ENCODE results near the gene PLOD1.
A peak's percentile ranks its signal among the peaks of the same experiment; 100 is the strongest.

Gene PLOD1

GRCh38 chr1:11938722-11939526, 4.4 kb downstream of the PLOD1 start:
- no peak overlapping the region for H3K4me3 ChIP-seq (ENCODE audit: low read depth, low read length)

More at GRCh38 chr1:11938722-11939526, 4.4 kb downstream of the PLOD1 start:
- CTCF ChIA-PET, result no interaction called here
- TF ChIP-seq KLF9 (tag by site-specific recombination; IDR thresholded peaks at IDR 0.05; ENCODE audit: low read depth), result no peak
- no peak for TF ChIP-seq ZNF670 (tag by site-specific recombination; IDR thresholded peaks at IDR 0.05; ENCODE audit: low read depth)
- TF ChIP-seq PRDM10 (tag by site-specific recombination; IDR thresholded peaks at IDR 0.05), result peak; percentile 69
- 0 out of 2 replicates have a peak, but pooled peaks have one; percentile 65 for TF ChIP-seq ZBTB10 (tag by site-specific recombination; IDR thresholded peaks at IDR 0.05)
- TF ChIP-seq KLF1 (tag by site-specific recombination; IDR thresholded peaks at IDR 0.05), result peak; percentile 90
- peak; percentile 80 for TF ChIP-seq ZFHX2 (tag by site-specific recombination; conservative IDR thresholded peaks at IDR 0.05)
- no peak for TF ChIP-seq ZNF155 (tag by site-specific recombination; IDR thresholded peaks at IDR 0.05)
- no peak for TF ChIP-seq ZNF18 (tag by site-specific recombination; IDR thresholded peaks at IDR 0.05)
- TF ChIP-seq GLIS1 (tag by site-specific recombination; IDR thresholded peaks at IDR 0.05), result no peak
- peak; percentile 78 for TF ChIP-seq EGR2 (tag by site-specific recombination; IDR thresholded peaks at IDR 0.05; ENCODE audit: low read depth)
- peak; percentile 36 for TF ChIP-seq SP2 (tag by site-specific recombination; IDR thresholded peaks at IDR 0.05)
- no peak for TF ChIP-seq ZNF416 (tag by site-specific recombination; IDR thresholded peaks at IDR 0.05)
- Histone ChIP-seq H3K9me3 (ENCODE audit: control insufficient read depth, insufficient read depth, low read depth, low read length) (no peaks in the 10 kb centered on the region), H3K27ac (ENCODE audit: extremely low read depth, low read depth, low read length) (no peak overlapping the region), H3K36me3 (ENCODE audit: control insufficient read depth in 2 of 2, insufficient read depth in 1 of 2, low read length in 2 of 2) (peaks cover 0 to 38% of the 10 kb centered on the region in 2 experiments; a peak in 2 of 3 replicates), H3K4me1 (ENCODE audit: control insufficient read depth, insufficient read depth, low read length) (peaks cover 5% of the 10 kb centered on the region; the same call in 1 of the 2 replicates)
- POLR2A ChIA-PET, result interaction anchor here (0.6 kb wide), 3 partner anchors 80 to 1443 kb away, joined by 3 to 4 read pairs (median 3); partner anchors contain the start of genes MIIP and SRM
